Panc1 (cell line): ENCODE measurements around the gene INSC. TPM values are rescaled to one million over a fixed set of nuclear protein-coding genes. Genes with fewer than 3 reads are reported as not detected.

Experiments
- ATAC-seq: fragments of 200-7000 bp; cut with Tn5 transposase; 2 replicates; pipeline ENCODE4 v1.9.1; 2020; ENCODE audit warnings: mild to moderate bottlenecking, moderate library complexity
- BruUV-seq: library from RNA; stranded (reverse); fragments of 400-500 nt; replicated peaks from 2 replicates; lab custom pipeline; 2021; lab: Mats Ljungman, UMichigan
- CTCF ChIA-PET: fragments of 300-600 bp; sonication (Branson Sonifier 250); formaldehyde crosslinking; loops from one replicate; lab custom pipeline; 2022; ENCODE audit warnings: antibody characterized with exemption; lab: Charles Lee
- POLR2A ChIA-PET: fragments of 300-600 bp; sonication (Branson Sonifier 250); formaldehyde crosslinking; loops from one replicate; lab custom pipeline; 2022; ENCODE audit warnings: antibody characterized with exemption; lab: Charles Lee
- DNase-seq: peaks from one replicate; pipeline ENCODE4 v3.0.0-alpha.2; 2010; ENCODE audit warnings: low read depth, low spot score
- H3K27ac ChIP-seq: 2 replicates; pipeline ENCODE4 v1.5.1; 2011; ENCODE audit warnings: mild to moderate bottlenecking, low read length, inconsistent platforms
- H3K27me3 ChIP-seq: fragments of 200-500 bp; sonication (Bioruptor generic); 2 replicates; pipeline ENCODE4 v1.6.0; 2014; ENCODE audit warnings: low read length, inconsistent platforms; ENCODE audit not compliant: control insufficient read depth, insufficient read depth
- H3K36me3 ChIP-seq: fragments of 200-500 bp; sonication (Bioruptor generic); 2 replicates; pipeline ENCODE4 v1.5.1; 2014; ENCODE audit warnings: inconsistent platforms, mild to moderate bottlenecking, low read length, moderate library complexity; ENCODE audit not compliant: control insufficient read depth, insufficient read depth
- H3K4me1 ChIP-seq: 2 replicates; pipeline ENCODE4 v1.5.1; 2011; ENCODE audit warnings: inconsistent platforms, mild to moderate bottlenecking, low read length, moderate library complexity; ENCODE audit not compliant: control insufficient read depth, insufficient read depth
- H3K4me3 ChIP-seq, 2 experiments: 2 replicates each; pipeline ENCODE4 v1.5.1; 2011 to 2012; ENCODE audit warnings: low read depth in 2 of 2, low read length in 2 of 2, mild to moderate bottlenecking in 2 of 2, inconsistent platforms in 1 of 2, moderate library complexity in 1 of 2
- H3K9me3 ChIP-seq: fragments of 200-500 bp; sonication (Bioruptor generic); 2 replicates; pipeline ENCODE4 v1.5.1; 2014; ENCODE audit warnings: low read depth, mild to moderate bottlenecking, inconsistent platforms, low read length, moderate library complexity; ENCODE audit not compliant: control insufficient read depth, insufficient read depth
- POLR2AphosphoS5 ChIP-seq: IDR thresholded peaks from 2 replicates; pipeline ENCODE4 v1.6.1; 2012; ENCODE audit warnings: mild to moderate bottlenecking, low read depth, low read length, moderate library complexity
- SIN3A ChIP-seq: IDR thresholded peaks from 2 replicates; pipeline ENCODE4 v1.6.1; 2012; ENCODE audit warnings: low read depth, mild to moderate bottlenecking, low read length, moderate library complexity, borderline replicate concordance; ENCODE audit not compliant: insufficient read depth
- TCF7L2 ChIP-seq: IDR thresholded peaks from 2 replicates; pipeline ENCODE4 v1.6.1; 2011; ENCODE audit warnings: mild to moderate bottlenecking, low read depth, low read length, inconsistent platforms
- in situ Hi-C: cut with HindIII; loops from 2 replicates; pipeline ENCODE4 v1.10.0; 2016; ENCODE audit warnings: low sequenced_read_pairs, low pct_unique_long_range_greater_than_20kb
- intact Hi-C: fragments of 100-400 bp; cut with micrococcal nuclease; formaldehyde crosslinking; loops from one replicate; pipeline ENCODE4 v1.10.0; 2022; ENCODE audit not compliant: unreplicated experiment
- total RNA-seq: library from RNA; stranded (reverse); gene quantifications from one replicate; pipeline ENCODE4 v1.2.1, GENCODE V29; 2021; ENCODE audit not compliant: unreplicated experiment
- TF ChIP-seq, protein P1 (sequence below), 2 experiments: IDR thresholded peaks; 2 replicates each; pipeline ENCODE4 v1.6.1; 2011 to 2012; ENCODE audit warnings: low read depth in 2 of 2, control low read depth in 1 of 2, low read length in 1 of 2, mild to moderate bottlenecking in 1 of 2, moderate library complexity in 1 of 2; ENCODE audit not compliant: insufficient read depth in 1 of 2
- TF ChIP-seq, protein P2 (sequence below): fragments of 450-650 bp; IDR thresholded peaks from 2 replicates; pipeline ENCODE4 v1.5.1; 2017; ENCODE audit warnings: mild to moderate bottlenecking

The INSC gene
- total RNA-seq, 1 experiment from 2014 or later, result 0.08 TPM

DNA sequence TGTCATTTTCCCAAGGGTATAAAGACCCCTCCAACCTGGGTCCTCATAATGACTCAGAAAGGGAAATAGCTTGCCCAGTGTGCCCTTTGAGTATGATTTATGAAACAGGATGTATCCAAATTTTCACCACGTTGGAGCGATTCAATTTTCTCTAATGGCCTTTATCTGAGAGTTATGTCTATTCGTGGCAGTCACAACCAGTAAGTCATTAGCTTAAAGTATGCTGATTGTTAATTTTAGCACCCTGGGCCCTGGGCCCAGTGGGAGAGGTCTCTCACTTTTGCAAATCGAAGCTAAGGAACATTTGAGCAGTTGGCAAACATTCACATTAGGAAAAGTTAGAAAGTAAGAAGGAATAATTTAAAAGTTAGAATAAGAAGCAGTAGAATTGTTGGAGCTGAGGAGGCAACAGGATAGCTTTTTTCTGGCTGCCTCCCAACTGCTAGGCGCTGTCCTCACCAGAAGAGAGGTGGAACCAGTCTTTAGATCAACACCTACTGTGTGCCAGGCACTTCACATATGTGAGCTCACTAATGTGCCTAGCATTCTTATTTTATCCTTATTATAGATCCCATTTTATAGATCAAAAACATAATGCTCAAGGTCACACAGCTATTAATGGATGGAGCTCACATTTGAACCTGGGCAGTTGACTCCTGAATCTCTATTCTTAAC, 24.5 kb downstream of the INSC start:
- Histone ChIP-seq H3K27ac (no peak overlapping the region), H3K36me3 (no peaks in the 10 kb centered on the region), H3K27me3 (no peaks in the 10 kb centered on the region), H3K4me1 (no peaks in the 10 kb centered on the region), H3K4me3 (no peak overlapping the region), H3K9me3 (no peaks in the 10 kb centered on the region)
- ChIA-PET CTCF (no interaction called here), POLR2A (no interaction called here)
- ATAC-seq (no peak), DNase-seq (no peak)
- intact Hi-C loops (no loop called here), in situ Hi-C loops (no loop called here)
- TF ChIP-seq SIN3A (no peak), TCF7L2 (no peak), POLR2AphosphoS5 (no peak)
- TF ChIP-seq, protein P1, sequence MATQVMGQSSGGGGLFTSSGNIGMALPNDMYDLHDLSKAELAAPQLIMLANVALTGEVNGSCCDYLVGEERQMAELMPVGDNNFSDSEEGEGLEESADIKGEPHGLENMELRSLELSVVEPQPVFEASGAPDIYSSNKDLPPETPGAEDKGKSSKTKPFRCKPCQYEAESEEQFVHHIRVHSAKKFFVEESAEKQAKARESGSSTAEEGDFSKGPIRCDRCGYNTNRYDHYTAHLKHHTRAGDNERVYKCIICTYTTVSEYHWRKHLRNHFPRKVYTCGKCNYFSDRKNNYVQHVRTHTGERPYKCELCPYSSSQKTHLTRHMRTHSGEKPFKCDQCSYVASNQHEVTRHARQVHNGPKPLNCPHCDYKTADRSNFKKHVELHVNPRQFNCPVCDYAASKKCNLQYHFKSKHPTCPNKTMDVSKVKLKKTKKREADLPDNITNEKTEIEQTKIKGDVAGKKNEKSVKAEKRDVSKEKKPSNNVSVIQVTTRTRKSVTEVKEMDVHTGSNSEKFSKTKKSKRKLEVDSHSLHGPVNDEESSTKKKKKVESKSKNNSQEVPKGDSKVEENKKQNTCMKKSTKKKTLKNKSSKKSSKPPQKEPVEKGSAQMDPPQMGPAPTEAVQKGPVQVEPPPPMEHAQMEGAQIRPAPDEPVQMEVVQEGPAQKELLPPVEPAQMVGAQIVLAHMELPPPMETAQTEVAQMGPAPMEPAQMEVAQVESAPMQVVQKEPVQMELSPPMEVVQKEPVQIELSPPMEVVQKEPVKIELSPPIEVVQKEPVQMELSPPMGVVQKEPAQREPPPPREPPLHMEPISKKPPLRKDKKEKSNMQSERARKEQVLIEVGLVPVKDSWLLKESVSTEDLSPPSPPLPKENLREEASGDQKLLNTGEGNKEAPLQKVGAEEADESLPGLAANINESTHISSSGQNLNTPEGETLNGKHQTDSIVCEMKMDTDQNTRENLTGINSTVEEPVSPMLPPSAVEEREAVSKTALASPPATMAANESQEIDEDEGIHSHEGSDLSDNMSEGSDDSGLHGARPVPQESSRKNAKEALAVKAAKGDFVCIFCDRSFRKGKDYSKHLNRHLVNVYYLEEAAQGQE (IDR thresholded peaks at IDR 0.05; ENCODE audit: insufficient read depth in 1 of 2, low read depth in 2 of 2, low read length in 1 of 2), result no peak
- TF ChIP-seq, protein P2, sequence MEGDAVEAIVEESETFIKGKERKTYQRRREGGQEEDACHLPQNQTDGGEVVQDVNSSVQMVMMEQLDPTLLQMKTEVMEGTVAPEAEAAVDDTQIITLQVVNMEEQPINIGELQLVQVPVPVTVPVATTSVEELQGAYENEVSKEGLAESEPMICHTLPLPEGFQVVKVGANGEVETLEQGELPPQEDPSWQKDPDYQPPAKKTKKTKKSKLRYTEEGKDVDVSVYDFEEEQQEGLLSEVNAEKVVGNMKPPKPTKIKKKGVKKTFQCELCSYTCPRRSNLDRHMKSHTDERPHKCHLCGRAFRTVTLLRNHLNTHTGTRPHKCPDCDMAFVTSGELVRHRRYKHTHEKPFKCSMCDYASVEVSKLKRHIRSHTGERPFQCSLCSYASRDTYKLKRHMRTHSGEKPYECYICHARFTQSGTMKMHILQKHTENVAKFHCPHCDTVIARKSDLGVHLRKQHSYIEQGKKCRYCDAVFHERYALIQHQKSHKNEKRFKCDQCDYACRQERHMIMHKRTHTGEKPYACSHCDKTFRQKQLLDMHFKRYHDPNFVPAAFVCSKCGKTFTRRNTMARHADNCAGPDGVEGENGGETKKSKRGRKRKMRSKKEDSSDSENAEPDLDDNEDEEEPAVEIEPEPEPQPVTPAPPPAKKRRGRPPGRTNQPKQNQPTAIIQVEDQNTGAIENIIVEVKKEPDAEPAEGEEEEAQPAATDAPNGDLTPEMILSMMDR, result no peak
- BruUV-seq, result no TSS peak

DNA sequence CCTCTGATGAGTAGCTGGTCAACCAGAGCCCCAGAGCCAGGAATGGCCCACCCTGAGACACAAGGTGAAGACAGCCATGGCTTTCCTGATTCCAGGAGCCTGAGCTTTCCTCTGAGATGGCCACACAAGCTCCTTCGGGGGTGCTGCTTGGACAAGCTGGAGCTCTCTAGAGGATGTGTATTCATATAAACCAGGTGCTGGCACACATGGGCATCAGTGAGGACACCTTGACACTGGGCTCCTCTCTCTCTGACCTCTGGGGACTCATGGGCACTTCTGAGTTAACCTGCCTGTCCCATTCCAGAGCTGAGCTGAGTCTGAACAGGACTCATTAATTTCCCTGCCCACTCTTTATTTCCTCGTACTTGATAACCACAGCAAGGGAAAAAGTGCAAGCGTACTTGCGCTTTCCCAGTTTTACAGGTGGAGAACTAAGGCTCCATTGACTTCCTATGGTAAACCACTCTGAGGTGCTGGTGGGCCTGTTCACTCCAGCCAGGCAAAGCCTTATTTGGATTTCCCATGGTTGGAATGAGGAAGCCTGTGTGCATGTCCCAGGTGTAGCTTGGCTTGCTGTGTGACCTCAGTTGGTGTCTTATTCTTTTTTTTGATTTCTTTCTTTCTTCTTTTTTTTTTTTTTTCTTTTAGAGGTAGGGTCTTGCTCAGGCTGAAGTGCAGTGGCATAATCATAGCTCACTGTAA, 25.4 kb downstream of the INSC start:
- BruUV-seq, result no TSS peak
- Histone ChIP-seq H3K27ac (no peak overlapping the region), H3K4me1 (no peaks in the 10 kb centered on the region), H3K27me3 (no peaks in the 10 kb centered on the region), H3K36me3 (no peaks in the 10 kb centered on the region), H3K4me3 (no peak overlapping the region), H3K9me3 (no peaks in the 10 kb centered on the region)
- ATAC-seq (no peak), DNase-seq (no peak)
- ChIA-PET POLR2A (no interaction called here), CTCF (no interaction called here)
- intact Hi-C loops, result no loop called here
- TF ChIP-seq, protein P2, result no peak
- TF ChIP-seq POLR2AphosphoS5 (no peak), SIN3A (no peak), TCF7L2 (no peak)
- TF ChIP-seq, protein P1 (IDR thresholded peaks at IDR 0.05; ENCODE audit: insufficient read depth in 1 of 2, low read depth in 2 of 2, low read length in 1 of 2), result no peak
- in situ Hi-C loops, result no loop called here
